22Rv1 (cell line): Measurements from ENCODE around the gene TAF12.

Source experiments
- CTCF ChIP-seq: fragments of 450-650 bp; IDR thresholded peaks from 2 replicates; pipeline ENCODE4 v1.5.1; 2017; ENCODE audit warnings: mild to moderate bottlenecking
- ZFX ChIP-seq: fragments of 450-650 bp; IDR thresholded peaks from 2 replicates; pipeline ENCODE4 v1.6.1; 2017; ENCODE audit warnings: antibody characterized with exemption, borderline replicate concordance

- no peak; the same call in none of the 2 replicates for TF ChIP-seq CTCF
- TF ChIP-seq ZFX = no peak
These were observed 2.1 kb downstream of the TAF12 start for GRCh38 chr1:28640766-28641165.
